ENCODE results near the gene SLC22A5.
"Not testable (repeated sequence)": the region's sequence is repeated elsewhere in the genome, so short reads cannot be mapped to it uniquely, and the experiment has no call there.

The SLC22A5 gene

DNA sequence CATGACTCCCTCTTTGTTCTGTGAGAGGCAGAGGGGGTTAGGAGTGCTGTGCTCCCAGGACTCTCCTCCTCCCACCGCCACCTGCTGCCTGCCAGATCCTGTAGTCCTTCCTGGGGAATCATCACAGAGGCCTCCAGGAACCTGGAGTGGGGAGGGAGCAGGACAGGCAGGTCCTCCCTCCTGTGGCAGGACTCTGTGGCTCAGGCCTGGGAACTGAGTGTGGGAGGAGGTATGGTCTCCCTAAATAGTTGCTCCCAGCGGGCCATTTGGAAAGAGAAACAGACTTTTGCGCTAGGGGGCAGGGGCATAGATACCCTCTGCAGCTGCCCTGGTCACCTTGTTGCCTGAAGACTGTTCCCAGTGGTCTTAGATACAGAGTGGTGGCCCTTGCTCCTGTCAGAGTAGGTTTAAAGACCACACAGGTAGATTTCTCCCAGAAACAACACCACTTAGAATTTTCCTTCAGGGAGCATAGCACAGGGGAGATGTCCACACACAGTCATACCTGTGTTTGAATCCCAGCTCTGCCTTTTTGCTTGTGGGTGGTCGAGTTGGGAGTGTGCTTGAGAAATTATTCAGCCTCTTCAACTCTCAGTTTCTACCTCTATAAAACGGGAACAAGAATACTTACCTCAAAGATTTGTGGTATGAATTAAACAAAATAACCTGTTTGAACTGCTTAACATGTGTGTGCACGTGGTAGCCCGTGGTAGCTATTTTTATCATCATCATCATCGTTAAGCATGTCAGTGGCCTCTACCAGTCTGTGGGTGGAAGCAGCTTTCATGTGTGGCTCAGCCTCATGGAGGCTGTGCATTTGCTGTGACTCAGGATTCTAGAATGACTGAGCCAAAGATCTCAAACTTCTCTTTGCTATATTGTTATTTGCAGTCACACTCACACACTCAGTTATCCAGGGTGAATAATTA lies 55.8 kb downstream of the SLC22A5 start:
- in situ Hi-C loops (cut with MboI; ENCODE audit: low sequenced_read_pairs) = no loop called here

DNA sequence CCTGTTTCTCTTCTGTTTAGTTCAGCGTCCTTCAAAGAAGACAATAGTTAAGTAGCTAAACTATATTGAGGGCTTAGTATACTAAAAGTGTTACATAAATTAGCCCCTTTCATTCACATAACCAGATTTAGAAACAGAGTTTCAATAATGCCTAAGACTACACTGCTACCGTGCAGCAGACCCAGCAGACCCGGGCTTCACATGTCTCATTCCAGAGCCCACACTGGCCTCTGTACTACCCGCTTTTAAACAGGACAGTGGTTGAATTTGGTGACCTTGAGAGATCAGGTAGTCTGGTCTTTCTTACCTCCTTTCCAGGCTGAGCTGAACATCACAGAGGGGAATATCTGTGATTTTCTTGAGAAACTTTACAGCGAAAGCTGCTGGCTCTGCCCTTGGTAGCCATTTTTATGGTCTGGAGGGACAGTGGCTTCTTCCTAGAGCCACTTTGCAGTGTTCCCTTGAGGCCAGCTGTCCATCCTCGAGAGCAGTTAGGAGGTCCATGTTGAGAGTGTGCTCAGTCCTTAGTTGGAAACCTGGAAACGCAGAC lies 56.5 kb downstream of the SLC22A5 start:
- in situ Hi-C loops (cut with MboI; ENCODE audit: low sequenced_read_pairs) = no loop called here

DNA sequence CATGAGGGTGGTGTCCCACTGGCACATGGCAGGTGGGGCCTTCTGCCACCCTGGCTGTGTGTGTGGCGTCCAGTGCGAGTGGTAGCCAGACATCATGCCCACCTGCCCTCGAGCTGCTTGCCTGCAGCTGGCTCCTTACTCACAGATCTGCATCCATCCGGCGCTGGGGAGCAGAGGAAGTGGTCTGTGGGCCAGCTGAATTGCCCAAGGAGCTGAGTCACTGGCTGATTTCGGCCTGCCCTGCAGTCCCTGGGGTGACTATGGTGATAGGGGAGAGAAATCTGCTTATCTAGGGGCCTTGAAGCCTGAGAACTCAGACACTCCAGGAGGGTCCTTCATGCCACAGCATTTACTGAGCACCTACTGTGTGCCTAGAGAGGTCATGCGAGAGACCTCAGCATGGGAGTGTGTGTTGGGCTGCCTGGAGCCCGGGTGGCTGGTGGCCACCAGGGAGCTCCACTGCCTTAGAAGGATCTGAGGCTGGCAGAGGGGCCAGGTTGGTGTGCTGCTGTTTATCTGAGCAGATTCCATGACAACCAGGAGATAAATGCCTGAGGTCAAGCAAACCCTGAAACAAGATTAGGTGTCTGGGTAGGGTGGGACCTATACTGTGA lies 57.1 kb downstream of the SLC22A5 start:
- in situ Hi-C loops (cut with MboI; ENCODE audit: low sequenced_read_pairs) = no loop called here

DNA sequence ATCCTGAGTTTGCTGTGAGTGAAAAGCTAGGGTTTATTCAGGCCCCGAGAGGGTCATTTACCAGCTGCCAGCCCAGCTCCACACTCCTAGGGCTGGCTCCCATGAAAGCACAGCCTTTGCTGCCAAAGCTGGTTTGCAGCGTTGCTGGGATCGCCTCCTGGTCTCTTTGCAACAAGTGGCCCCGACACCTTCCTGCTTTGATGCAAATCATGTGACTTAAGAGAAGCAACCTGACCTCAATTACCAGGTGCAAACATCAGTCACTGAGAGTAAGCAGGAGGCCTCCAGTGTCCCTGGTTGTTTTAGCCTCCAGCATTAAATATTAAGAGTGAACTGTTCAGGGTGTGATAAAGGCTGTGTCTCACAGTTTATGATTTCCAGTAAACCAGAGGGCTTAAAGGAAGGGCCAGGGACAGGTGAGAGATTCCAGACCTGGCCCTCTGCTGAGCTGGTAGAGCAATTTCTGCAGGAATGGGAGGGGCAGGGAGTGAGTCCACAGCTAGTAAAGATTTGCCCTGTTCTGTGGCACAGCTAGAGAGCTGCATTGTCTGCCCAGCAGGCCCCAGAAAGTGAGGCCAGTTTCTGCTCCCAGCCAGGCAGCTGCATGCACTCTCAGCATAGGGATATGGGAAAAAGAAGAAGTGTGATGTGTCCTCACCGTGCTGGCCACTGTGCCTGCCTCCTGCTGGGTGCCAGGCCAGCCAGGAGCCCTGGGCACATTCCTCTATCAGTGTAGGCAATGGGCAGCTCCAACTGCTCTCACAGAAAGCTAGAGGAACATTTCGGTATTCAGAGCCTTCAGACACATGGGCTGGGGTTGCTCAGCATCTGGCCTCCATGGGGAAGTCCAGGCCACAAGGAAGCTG lies 58.0 kb downstream of the SLC22A5 start:
- in situ Hi-C loops (cut with MboI; ENCODE audit: low sequenced_read_pairs) = no loop called here

DNA sequence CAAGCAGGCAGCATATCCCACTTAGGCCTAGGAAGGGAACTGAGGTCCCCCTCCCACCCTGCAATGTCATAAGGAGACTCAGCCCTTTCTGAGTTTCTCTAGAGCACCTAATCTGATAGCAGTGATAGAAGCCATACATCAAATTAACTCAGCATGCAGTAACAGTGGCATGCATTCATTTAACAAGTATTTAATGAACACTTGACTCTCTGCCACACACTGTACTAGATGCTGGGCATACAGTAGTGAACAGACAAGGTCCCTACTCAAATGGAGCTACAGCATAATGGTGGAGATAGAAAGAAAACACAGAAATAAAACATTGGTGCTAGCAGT lies 58.6 kb downstream of the SLC22A5 start:
- in situ Hi-C loops (cut with MboI; ENCODE audit: low sequenced_read_pairs) = no loop called here

DNA sequence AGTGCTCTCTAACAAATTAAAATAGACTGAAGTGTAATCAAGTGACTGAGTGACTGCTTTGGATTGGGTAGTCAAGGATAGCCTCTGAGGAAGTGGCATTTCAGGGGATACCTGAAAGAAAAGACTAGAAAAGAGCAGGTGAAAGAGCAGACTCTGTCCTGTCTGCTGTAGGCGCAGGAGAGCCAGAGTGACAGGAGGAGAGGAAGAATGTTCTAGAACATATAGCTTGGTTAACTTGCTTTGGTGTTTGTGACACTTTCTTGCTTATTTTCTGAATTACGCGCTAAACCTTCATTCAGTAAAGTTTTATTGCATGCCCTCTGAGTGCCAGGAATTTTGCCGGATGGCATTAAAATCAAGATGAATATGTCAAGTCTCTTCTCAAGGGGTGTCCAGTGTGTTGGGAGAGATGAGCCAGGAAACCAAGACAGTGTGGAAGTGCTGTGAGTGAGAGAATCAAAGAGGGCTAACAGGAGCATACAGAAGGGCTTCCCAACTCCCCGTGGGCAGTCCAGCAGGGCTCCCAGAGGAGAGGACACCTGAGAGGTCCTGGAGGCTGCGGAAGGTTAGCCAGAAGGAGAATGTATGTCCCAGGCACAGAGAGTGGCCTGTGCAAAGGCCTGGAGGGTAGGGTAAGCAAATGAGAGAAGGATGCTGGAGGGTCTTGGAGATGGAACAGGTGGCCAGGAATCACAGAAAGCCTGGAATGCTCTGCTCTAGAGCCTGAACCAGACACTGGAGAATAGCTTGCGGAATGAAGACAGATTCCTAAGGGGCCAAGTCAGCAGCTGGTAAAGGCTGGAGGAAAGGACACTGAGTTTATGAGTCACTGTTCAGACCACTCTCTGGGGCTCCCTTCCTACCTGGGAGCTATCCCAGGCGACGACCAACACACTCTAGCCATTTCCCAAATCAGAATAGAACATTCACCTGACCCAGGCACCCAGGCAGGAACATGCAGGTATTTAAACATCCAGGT lies 59.3 kb downstream of the SLC22A5 start:
- in situ Hi-C loops (cut with MboI; ENCODE audit: low sequenced_read_pairs) = no loop called here

DNA sequence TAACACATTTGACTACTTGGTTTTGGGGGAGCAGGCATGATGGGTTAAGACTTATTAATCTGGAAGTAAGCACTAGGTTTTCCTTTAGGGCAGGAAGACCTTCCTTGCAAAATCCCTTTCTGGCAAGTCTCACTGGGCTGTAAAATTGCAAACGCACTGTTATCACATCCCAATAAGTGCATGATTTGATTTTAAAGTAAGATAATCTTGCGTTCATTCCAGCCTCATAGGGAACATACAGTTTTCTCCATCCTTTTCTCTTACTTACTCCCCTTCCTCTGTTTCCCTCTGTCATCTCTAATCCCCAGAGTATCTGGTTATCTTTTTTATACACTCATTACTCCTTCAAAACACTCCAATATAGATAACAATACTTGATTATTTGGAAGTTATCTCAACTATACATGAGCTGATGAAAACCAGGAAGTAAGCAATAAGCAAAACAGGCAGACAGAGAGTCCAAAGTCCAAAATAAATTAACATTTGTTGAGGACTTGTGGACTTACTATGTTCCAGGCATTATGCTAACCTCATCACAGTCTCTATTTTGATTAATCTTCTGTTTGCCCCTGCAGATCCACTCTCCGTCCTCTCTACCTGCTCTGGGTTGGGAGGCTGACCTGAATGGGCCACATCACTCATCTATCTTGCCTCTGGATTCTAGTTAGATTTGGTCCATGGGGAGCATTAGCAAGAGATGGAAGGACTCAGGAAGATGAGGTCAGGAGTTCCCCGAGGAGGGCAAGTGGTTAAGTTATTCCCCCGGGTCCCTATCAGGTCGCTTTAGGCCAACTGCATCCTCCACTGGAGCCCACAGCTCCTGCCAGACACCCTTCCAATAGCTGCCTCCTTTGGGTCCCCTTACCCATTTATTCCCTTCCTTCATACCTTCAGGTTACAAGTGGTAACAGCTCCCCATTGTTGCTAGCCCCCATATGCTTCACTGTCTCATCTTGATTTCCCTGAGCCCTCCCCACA lies 60.2 kb downstream of the SLC22A5 start:
- in situ Hi-C loops (cut with MboI; ENCODE audit: low sequenced_read_pairs) = no loop called here

DNA sequence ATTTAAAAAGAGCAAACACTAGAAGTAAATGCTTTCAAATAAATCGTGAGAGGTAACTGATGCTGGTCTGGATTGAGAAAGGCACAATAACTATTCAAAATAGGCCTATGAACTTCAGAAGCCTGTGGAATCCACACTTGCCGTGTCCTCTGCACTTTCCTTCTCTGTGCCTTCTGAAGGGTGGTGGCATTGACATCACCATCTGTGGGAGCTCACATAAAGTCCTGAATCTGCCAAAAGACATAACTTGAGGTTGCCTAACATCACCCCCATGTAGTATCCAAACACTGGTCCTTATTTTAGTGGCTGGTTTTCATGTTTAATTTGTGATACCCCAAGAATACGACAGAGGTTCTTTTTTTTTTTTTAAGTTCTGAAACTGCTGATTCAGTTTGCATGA lies 61.2 kb downstream of the SLC22A5 start:
- in situ Hi-C loops (cut with MboI; ENCODE audit: low sequenced_read_pairs) = no loop called here

DNA sequence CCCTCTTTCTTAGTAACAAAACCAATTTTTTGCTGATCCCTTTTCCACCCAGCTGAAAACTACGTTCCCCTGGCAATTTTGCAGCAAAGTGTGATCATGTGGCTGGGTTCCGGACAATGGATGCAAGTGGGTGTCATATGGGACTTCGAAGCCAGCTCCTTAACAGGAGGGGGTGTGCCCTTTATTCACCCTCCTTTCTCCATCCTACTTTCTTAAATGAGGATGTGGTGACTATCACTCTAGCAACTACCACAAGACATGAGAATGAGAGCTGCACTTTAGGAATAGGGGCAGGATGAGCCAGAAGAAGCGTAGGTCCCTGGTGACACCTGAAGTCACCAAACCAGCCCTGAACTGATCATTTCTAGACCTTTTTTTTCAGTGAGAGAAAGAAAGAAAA lies 62.1 kb downstream of the SLC22A5 start:
- in situ Hi-C loops (cut with MboI; ENCODE audit: low sequenced_read_pairs) = no loop called here

DNA sequence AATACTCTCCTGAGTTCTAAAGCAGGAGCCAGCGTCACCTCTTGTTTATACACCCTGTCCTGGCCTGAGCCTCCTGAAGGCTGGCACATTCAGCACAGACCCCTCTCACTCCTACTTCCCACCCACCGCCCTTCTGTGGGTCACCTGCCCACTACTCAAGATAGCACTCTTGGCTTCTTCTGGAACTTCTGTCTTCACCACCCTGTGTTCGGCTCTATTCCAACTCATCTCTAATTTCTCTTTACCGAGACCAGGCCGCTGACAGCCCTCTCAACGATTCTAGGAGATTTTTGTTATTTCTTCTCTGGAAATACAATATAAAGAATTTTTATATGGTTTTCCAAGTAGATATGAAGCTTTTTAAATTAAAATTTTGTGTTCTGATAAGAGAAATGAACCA lies 63.6 kb downstream of the SLC22A5 start:
- in situ Hi-C loops (cut with MboI; ENCODE audit: low sequenced_read_pairs) = no loop called here

DNA sequence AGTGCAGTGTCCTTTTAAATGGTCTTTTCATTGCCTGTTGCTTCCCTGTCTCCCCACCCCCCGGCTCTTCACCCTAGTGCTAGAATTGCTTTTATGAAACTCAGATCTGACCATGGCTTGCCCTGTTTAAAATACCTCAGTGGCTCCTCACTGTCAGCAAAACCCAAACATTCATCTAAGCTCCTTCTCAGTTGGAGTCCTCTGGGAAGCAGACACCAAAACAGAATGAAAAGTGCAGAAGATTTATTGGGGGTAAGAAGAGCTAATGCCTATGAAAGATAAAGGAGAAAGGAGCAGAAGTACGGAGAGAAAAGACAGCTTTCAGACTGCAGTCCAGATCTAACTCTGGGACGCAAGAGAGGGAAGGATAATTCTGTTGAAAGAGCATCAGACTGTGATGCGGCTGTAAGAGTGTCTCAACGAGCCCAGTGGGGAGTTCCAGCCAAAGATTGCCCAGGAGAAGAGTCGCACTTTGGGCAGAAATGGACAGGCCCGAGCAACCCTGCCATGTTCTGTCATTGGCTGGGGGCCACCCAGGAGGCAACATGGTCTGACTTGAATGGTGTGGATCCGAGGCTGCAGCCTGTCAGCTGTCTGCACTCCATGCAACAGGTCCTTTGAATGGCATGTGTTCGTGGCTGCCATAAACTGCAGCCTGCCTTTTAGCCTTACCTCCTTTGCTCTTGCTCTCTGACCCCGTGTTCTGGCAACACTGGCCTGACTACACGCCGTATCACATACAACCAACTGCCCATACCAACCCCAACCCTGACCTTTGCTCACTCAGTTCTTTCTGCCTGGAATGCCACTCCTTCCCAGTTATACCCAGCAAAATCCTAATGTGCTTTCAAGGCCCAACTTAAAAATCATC lies 65.1 kb downstream of the SLC22A5 start:
- in situ Hi-C loops (cut with MboI; ENCODE audit: low sequenced_read_pairs) = no loop called here

DNA sequence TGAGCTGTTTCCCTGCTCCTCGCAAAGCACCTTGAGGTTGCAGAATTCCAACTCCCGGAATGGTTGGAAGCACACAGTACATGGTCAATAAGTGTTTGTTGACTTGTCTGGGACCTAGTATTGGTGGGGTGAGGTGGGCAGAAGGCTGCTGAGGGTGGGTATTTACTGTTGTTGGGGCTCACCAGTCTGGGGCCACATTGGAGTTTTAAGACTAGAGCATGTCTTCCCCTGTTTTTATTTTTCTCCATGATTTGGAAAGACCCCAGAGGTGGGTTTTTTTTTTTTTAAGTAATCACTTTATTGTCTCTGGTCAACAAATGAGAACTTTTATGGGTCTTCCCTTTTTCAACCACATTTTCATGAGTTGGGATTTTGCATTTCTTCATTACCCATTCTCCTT lies 65.9 kb downstream of the SLC22A5 start:
- in situ Hi-C loops (cut with MboI; ENCODE audit: low sequenced_read_pairs) = no loop called here

DNA sequence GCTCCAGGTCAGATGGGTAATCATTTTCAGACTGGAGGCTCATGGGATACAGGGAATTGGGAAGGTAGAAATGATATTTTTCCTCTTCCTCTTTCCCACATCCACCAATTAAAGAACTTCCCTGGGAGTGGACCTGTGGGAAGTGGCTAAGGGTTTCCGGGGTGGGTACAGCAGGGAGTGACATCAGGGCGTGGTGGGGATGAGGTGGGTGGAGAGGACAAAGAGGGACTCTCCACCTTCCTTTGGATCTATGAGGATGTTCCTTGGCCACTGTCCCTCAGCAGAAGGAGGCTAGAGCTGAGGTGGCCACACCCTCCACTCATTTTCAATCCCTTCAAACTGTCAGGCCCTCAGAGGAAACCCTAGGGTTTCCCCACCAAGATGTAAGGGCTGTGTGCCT lies 66.4 kb downstream of the SLC22A5 start:
- in situ Hi-C loops (cut with MboI; ENCODE audit: low sequenced_read_pairs) = no loop called here

DNA sequence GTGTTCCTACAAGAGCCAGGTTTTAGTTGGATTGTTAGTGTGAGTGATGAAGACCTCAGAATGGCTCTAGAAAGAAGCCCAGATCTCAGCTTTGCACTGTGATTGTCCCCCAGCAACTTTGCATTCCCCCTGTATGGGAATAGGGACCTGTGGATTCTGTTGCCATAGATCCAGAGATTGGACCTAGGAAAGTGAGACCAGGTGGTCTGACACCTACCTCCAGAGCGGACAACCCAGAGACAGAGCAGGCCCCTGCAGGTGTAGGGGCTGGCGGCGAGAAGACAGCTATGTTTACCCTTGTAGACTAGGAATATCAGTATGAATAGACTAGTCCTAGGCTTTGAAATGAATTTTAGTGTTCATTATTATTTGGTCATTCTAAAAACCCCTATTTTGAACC lies 67.4 kb downstream of the SLC22A5 start:
- in situ Hi-C loops (cut with MboI; ENCODE audit: low sequenced_read_pairs) = no loop called here

DNA sequence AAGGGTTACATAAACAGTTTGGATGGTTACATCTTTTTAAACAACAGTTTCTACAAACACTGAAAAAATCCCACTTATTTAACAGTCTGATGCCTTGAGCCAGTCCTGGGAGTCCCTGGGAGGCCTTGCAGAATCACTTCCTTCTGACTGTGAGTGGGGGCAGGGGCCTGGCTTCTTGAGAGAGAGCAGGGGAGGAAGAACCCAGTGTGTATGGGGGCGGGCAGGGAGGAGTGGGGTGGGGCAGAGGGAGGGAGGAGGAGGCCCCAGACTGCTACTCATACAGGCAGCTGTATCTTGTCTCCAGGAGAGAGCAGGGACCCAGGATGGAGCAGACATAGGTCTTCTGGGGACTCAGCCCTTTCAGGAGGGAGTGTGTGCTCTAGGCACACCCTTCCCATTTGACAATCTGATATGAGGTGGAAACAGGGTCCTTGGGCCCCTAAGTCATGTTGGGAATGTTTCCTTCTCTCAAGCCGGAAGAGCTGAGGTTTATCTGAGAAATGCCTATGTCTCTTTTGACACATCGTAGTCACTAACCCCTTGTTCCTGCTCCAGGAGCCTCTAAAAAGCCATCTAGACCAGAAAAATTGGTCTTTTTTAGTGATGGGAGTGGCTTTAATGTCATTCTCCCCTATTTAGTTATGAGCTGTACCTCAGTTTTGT lies 68.2 kb downstream of the SLC22A5 start:
- in situ Hi-C loops (cut with MboI; ENCODE audit: low sequenced_read_pairs) = no loop called here

DNA sequence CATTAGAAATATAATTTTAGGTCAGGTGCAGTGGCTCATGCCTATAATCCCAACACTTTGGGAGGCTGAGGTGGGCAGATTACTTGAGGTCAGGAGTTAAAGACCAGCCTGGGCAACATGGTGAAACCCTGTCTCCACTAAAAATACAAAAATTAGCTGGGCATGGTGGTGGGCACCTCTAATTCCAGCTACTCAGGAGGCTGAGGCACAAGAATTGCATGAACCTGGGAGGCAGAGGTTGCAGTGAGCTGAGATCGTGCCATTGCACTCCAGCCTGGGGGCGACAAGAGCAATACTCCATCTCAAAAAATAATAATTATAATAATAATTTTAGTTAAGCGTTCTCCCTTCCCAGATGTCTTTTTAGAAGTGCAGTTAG lies 68.7 kb downstream of the SLC22A5 start:
- in situ Hi-C loops (cut with MboI; ENCODE audit: low sequenced_read_pairs) = not testable (repeated sequence)

DNA sequence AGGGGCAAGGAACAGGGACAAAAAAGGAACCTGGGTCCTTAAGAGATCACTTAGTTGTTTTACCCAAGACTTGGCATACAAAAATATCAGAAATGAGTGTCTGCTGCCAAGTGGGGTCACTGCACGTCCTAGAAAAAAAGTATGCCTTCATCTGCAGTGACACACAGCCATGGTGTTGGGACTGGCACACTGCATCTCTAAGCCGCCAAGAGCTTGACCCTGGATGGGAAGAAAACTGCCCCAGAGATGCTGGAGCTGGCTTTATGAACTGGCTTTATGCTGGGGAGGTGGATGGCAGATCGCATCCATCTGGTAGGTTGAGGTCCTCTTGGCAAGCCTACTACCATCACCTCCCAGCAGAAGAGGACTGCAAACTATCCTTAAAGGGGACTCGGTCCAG lies 69.4 kb downstream of the SLC22A5 start:
- in situ Hi-C loops (cut with MboI; ENCODE audit: low sequenced_read_pairs) = no loop called here

All from HL-60/S4 treated with retinoic acid at 250 ng/mL for 4 days and 3 days (cell line).